K562 (cell line): ENCODE results near the gene PPIL1. TPM values are rescaled to one million over a fixed set of nuclear protein-coding genes. Genes with fewer than 3 reads are reported as not detected.

Experiments used
- ATAC-seq: fragments of 200-7000 bp; cut with Tn5 transposase; 3 replicates; pipeline ENCODE4 v1.9.1; 2020; ENCODE audit warnings: moderate library complexity
- BruUV-seq: library from RNA; stranded (reverse); fragments of 400-500 nt; replicated peaks from 2 replicates; lab custom pipeline; 2021; lab: Mats Ljungman, UMichigan
- CTCF ChIA-PET: fragments of 300-600 bp; formaldehyde crosslinking; extraction: SDS; loops from one replicate; lab custom pipeline; 2021; ENCODE audit warnings: low intra/inter-chr PET ratio; lab: Yijun Ruan, JAX
- POLR2A ChIA-PET: fragments of 300-600, 350-650 bp; sonication (Branson Sonifier 250); formaldehyde crosslinking; extraction: SDS; loops from one replicate; lab custom pipeline; 2021; ENCODE audit warnings: antibody characterized with exemption, inconsistent platforms; lab: Yijun Ruan, JAX
- DNase-seq, 4 experiments: peaks; one replicate each; pipeline versions ENCODE4 v3.0.0 to v3.0.0-alpha.2; 2011 to 2018; ENCODE audit warnings: low spot score in 3 of 4, mixed read lengths in 3 of 4; ENCODE audit errors: extremely low read depth in 1 of 4
- FAIRE-seq: peaks from 2 replicates; lab custom pipeline; 2011; peaks lifted over from hg19 to GRCh38; lab: Jason Lieb, UNC
- H2AFZ ChIP-seq: 2 replicates; pipeline ENCODE4 v1.6.0; 2011; ENCODE audit warnings: low read depth, low read length, control low read depth, inconsistent platforms
- H3K27ac ChIP-seq: fragments of 200-600 bp; 3 replicates; pipeline ENCODE4 v1.8.0; 2011; ENCODE audit warnings: low read depth, mild to moderate bottlenecking, control low read depth, inconsistent platforms, low read length, moderate library complexity, mixed read lengths; ENCODE audit errors: extremely low read depth
- H3K27me3 ChIP-seq, 2 experiments: fragments of 300-600 bp in 1 of 2; 2 replicates in 1 of 2; 3 replicates in 1 of 2; pipeline versions ENCODE4 v1.6.0 to v1.8.0; 2011; ENCODE audit warnings: inconsistent platforms in 2 of 2, low read length in 2 of 2, mild to moderate bottlenecking in 1 of 2, mixed read lengths in 1 of 2, moderate library complexity in 1 of 2; ENCODE audit not compliant: control insufficient read depth in 2 of 2, insufficient read depth in 2 of 2
- H3K36me3 ChIP-seq: fragments of 300-600 bp; 3 replicates; pipeline ENCODE4 v1.8.0; 2011; ENCODE audit warnings: mild to moderate bottlenecking, low read length, inconsistent platforms; ENCODE audit not compliant: control insufficient read depth, insufficient read depth
- H3K4me1 ChIP-seq, 2 experiments: fragments of 200-600 bp in 1 of 2; replicated peaks in 1 of 2; 2 replicates in 1 of 2; 3 replicates in 1 of 2; pipeline versions ENCODE4 v1.5.1 to v1.8.0; 2011; ENCODE audit warnings: inconsistent platforms in 2 of 2, low read length in 2 of 2, mild to moderate bottlenecking in 1 of 2, mixed read lengths in 1 of 2, moderate library complexity in 1 of 2; ENCODE audit not compliant: control insufficient read depth in 2 of 2, insufficient read depth in 2 of 2
- H3K4me2 ChIP-seq: 2 replicates; pipeline ENCODE4 v1.6.1; 2011; ENCODE audit warnings: low read length, control low read depth, inconsistent platforms, mixed read lengths; ENCODE audit not compliant: insufficient read depth
- H3K4me3 ChIP-seq: fragments of 200-600 bp; sonication (generic), shearing (Covaris generic); 2 replicates; pipeline ENCODE4 v1.5.1; 2016; ENCODE audit warnings: control low read depth, inconsistent platforms
- H3K79me2 ChIP-seq: fragments of 200-600 bp; 3 replicates; pipeline ENCODE4 v1.8.0; 2011; ENCODE audit warnings: low read length, inconsistent platforms; ENCODE audit not compliant: control insufficient read depth, insufficient read depth
- H3K9ac ChIP-seq, 2 experiments: 2 replicates each; pipeline versions ENCODE4 v1.6.0 to v1.6.1; 2011; ENCODE audit warnings: low read depth in 2 of 2, low read length in 2 of 2, control low read depth in 1 of 2, inconsistent platforms in 1 of 2, mild to moderate bottlenecking in 1 of 2, mixed read lengths in 1 of 2; ENCODE audit not compliant: insufficient read depth in 1 of 2
- H3K9me1 ChIP-seq: one replicate; pipeline ENCODE4 v1.6.0; 2011; ENCODE audit warnings: inconsistent platforms, mild to moderate bottlenecking, low read length, moderate library complexity; ENCODE audit not compliant: control insufficient read depth, insufficient read depth
- H3K9me3 ChIP-seq: replicated peaks from 2 replicates; pipeline ENCODE4 v1.5.1; 2011; ENCODE audit warnings: low read depth, low read length, inconsistent platforms; ENCODE audit not compliant: control insufficient read depth, insufficient read depth
- H4K20me1 ChIP-seq: replicated peaks from 2 replicates; pipeline ENCODE4 v1.6.1; 2011; ENCODE audit warnings: low read length, inconsistent platforms, mixed read lengths; ENCODE audit not compliant: control insufficient read depth, insufficient read depth
- BCOR ChIP-seq: fragments of 450-650 bp; IDR thresholded peaks from 2 replicates; pipeline ENCODE4 v1.6.1; 2016
- KDM1A ChIP-seq, 2 experiments: fragments of 450-650 bp; IDR thresholded peaks; 2 replicates each; pipeline ENCODE4 v1.6.1; 2016; ENCODE audit warnings: mild to moderate bottlenecking in 2 of 2
- ZBED1 ChIP-seq: IDR thresholded peaks from 2 replicates; pipeline ENCODE4 v1.6.1; 2014
- ZNF668 ChIP-seq: fragments of 250-450 bp; sonication (Bioruptor Pico); IDR thresholded peaks from 2 replicates; pipeline ENCODE4 v1.8.0; 2022; ENCODE audit warnings: mild to moderate bottlenecking, inconsistent platforms
- WGBS: fragments of 100-300 bp; shearing (Covaris generic); methylation state at CpG from one replicate; pipeline ENCODE4 v1.1.6; 2016; ENCODE audit warnings: low coverage, mixed read lengths; ENCODE audit not compliant: insufficient coverage; ENCODE audit errors: missing lambda C conversion rate; 5-methylcytosine and 5-hydroxymethylcytosine counted together
- in situ Hi-C: fragments of 300-500 bp; cut with MboI; formaldehyde crosslinking; loops from 4 replicates; pipeline ENCODE4 v1.15.0; 2018; ENCODE audit warnings: inconsistent platforms, mixed read lengths
- intact Hi-C: fragments of 100-400 bp; cut with micrococcal nuclease; formaldehyde crosslinking; loops from 2 replicates; pipeline ENCODE4 v1.14.2; 2022
- polyA plus RNA-seq, 8 experiments: library from polyadenylated mRNA; depleted of rRNA in 4 of 8; stranded (reverse) in 5 of 8; unstranded in 3 of 8; fragments of >200 nt; fragmentation: Nextera tagmentation in 2 of 8; fragmentation: Illumina TruSeq in 1 of 8; extraction: Ambion mirVana in 2 of 8; extraction: Trizol in 1 of 8; gene quantifications; 2 replicates each; pipeline versions ENCODE4 v1.2.1 to v1.2.3, GENCODE V29; 2011 to 2014; ENCODE audit warnings: inconsistent platforms in 1 of 8, missing spikeins in 1 of 8
- total RNA-seq, 7 experiments: library from RNA; depleted of rRNA in 6 of 7; stranded (reverse); fragments of >200 nt in 6 of 7; fragmentation: Illumina TruSeq in 2 of 7; extraction: Trizol in 2 of 7; gene quantifications; 2 replicates each; pipeline versions ENCODE4 v1.2.1 to v1.2.3, GENCODE V29; 2011 to 2021; ENCODE audit warnings: low replicate concordance in 1 of 7
- TF ChIP-seq, protein P1 (sequence below): sonication (generic); formaldehyde crosslinking; IDR thresholded peaks from 2 replicates; pipeline ENCODE4 v1.8.1; 2023; ENCODE audit warnings: mild to moderate bottlenecking, missing genetic modification reagents

Gene PPIL1
- total and polyA plus RNA-seq, 9 of the 15 experiments (the other 6 are each of a cell fraction or from before 2014, with no cell fraction given), result 65.8 to 205 (median 130) TPM

- Histone ChIP-seq H3K4me1 (peaks cover 34 to 64% of the 10 kb centered on the region in 2 experiments), H3K27me3 (no peaks in the 10 kb centered on the region), H3K36me3 (no peaks in the 10 kb centered on the region), H2AFZ (no peak overlapping the region), H3K27ac (no peak overlapping the region), H3K79me2 (no peaks in the 10 kb centered on the region), H3K9ac (0 out of 4 replicates have a peak overlapping the region, but pooled peaks of 1 of the 2 experiments have one; percentile 6), H3K4me2 (no peak overlapping the region), H3K9me1 (no peaks in the 10 kb centered on the region), H3K9me3 (no peaks in the 10 kb centered on the region), H3K4me3 (no peak overlapping the region), H4K20me1 (no peaks in the 10 kb centered on the region)
- WGBS, result 69% methylated on average over 19 of the region's 19 CpGs
- ChIA-PET POLR2A (interaction anchor here (2.7 kb wide), 1 partner anchor 9 kb away, joined by 7 read pairs; no protein-coding TSS in a partner anchor), CTCF (interaction anchor here (0.9 kb wide), 1 partner anchor 29 kb away, joined by 3 read pairs; no protein-coding TSS in a partner anchor)
- ATAC-seq (no peak), FAIRE-seq (no peak), DNase-seq (no peak)
- in situ Hi-C loops (no loop called here), intact Hi-C loops (no loop called here)
- 0 out of 2 replicates have a peak, but pooled peaks have one; percentile 21 for TF ChIP-seq ZNF668 (CRISPR knock-in tag)
- TF ChIP-seq KDM1A (IDR thresholded peaks at IDR 0.05), result peak in 1 of 2 experiments; percentile 30; a peak in 1 of 4 replicates
- TF ChIP-seq, protein P1, sequence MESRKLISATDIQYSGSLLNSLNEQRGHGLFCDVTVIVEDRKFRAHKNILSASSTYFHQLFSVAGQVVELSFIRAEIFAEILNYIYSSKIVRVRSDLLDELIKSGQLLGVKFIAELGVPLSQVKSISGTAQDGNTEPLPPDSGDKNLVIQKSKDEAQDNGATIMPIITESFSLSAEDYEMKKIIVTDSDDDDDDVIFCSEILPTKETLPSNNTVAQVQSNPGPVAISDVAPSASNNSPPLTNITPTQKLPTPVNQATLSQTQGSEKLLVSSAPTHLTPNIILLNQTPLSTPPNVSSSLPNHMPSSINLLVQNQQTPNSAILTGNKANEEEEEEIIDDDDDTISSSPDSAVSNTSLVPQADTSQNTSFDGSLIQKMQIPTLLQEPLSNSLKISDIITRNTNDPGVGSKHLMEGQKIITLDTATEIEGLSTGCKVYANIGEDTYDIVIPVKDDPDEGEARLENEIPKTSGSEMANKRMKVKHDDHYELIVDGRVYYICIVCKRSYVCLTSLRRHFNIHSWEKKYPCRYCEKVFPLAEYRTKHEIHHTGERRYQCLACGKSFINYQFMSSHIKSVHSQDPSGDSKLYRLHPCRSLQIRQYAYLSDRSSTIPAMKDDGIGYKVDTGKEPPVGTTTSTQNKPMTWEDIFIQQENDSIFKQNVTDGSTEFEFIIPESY (CRISPR knock-in tag), result peak; percentile 90
- no peak for TF ChIP-seq ZBED1
- 0 out of 2 replicates have a peak, but pooled peaks have one; percentile 30 for TF ChIP-seq BCOR
- BruUV-seq, result no TSS peak
Observed at GRCh38 chr6:36822506-36823269, 51.9 kb downstream of the PPIL1 start.
